K562 (cell line): ENCODE data around the gene CD248. TPM values are rescaled to one million over a fixed set of nuclear protein-coding genes. Genes with fewer than 3 reads are reported as not detected.

Experiments used
- BRCA1 ChIP-seq, 2 experiments: fragments of 450-650 bp in 1 of 2; sonication (generic) in 1 of 2; formaldehyde crosslinking in 1 of 2; IDR thresholded peaks; 2 replicates each; pipeline versions ENCODE4 v1.5.0 to v1.6.1; 2017 to 2020; ENCODE audit warnings: mild to moderate bottlenecking in 1 of 2, missing genetic modification reagents in 1 of 2
- SMAD3 ChIP-seq: fragments of 450-650 bp; formaldehyde crosslinking; conservative IDR thresholded peaks from 2 replicates; pipeline ENCODE4 v1.4.0; 2020; ENCODE audit warnings: mild to moderate bottlenecking
- ZNF24 ChIP-seq: fragments of 450-650 bp; IDR thresholded peaks from 2 replicates; pipeline ENCODE4 v1.6.1; 2016
- ZNF282 ChIP-seq: sonication (generic); formaldehyde crosslinking; IDR thresholded peaks from 2 replicates; pipeline ENCODE4 v1.8.1; 2023; ENCODE audit warnings: missing genetic modification reagents
- polyA plus RNA-seq, 8 experiments: library from polyadenylated mRNA; depleted of rRNA in 4 of 8; stranded (reverse) in 5 of 8; unstranded in 3 of 8; fragments of >200 nt; fragmentation: Nextera tagmentation in 2 of 8; fragmentation: Illumina TruSeq in 1 of 8; extraction: Ambion mirVana in 2 of 8; extraction: Trizol in 1 of 8; gene quantifications; 2 replicates each; pipeline versions ENCODE4 v1.2.1 to v1.2.3, GENCODE V29; 2011 to 2014; ENCODE audit warnings: inconsistent platforms in 1 of 8, missing spikeins in 1 of 8
- total RNA-seq, 7 experiments: library from RNA; depleted of rRNA in 6 of 7; stranded (reverse); fragments of >200 nt in 6 of 7; fragmentation: Illumina TruSeq in 2 of 7; extraction: Trizol in 2 of 7; gene quantifications; 2 replicates each; pipeline versions ENCODE4 v1.2.1 to v1.2.3, GENCODE V29; 2011 to 2021; ENCODE audit warnings: low replicate concordance in 1 of 7
- TF ChIP-seq, protein P1 (sequence below): fragments of 450-650 bp; IDR thresholded peaks from 2 replicates; pipeline ENCODE4 v1.6.1; 2016; ENCODE audit warnings: mild to moderate bottlenecking, moderate library complexity
- TF ChIP-seq, protein P2 (sequence below): sonication (generic); formaldehyde crosslinking; IDR thresholded peaks from 2 replicates; pipeline ENCODE4 v1.8.1; 2023; ENCODE audit warnings: mild to moderate bottlenecking, missing genetic modification reagents

Gene CD248
- total and polyA plus RNA-seq, 9 of the 15 experiments (the other 6 are each of a cell fraction or from before 2014, with no cell fraction given), result 0.09 TPM; not detected in 8

DNA sequence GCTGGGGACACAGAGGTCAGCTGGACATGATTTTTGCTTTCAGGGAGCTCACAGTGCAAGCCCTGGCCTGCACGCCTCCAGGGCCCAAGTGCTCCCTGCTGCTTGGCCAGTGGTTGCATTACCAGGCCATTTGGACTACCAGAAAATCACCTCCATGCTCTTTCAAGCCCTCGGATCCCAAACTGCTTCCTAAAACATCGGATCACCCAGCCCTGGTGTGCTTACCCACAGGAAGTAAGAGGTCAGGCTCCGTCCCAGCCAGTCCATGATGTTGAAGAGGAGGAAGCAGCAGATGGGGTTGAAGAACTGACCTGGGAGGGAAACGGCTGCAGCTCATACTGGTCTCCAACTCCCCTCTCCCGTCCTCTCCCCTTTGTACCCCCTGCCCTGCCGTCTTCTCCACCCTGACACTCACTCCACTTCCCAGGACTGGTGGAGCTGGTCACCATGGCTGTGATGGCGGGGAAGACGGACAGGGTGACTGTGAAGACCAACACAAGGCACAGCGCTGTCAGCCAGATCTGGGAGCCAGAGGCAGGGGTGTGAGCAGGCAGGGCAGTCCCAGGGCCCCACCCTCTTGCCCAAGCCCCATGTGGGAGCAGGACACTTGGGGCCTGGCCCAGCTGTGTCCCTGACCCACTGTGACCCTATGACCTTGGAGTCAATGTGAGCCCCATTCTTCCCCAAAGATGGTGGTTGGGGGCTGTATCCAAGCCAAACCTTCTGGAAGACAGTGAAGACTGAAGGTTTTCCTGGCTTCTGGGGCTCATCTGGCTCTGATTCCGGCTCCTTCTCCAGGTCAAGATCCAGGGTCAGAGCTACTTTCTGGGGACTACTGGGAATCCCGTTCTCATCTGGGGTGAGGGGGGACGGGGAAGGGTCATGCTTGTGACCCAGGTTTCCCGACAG, 49.1 kb upstream of the CD248 start (continued):
- TF ChIP-seq, protein P1, sequence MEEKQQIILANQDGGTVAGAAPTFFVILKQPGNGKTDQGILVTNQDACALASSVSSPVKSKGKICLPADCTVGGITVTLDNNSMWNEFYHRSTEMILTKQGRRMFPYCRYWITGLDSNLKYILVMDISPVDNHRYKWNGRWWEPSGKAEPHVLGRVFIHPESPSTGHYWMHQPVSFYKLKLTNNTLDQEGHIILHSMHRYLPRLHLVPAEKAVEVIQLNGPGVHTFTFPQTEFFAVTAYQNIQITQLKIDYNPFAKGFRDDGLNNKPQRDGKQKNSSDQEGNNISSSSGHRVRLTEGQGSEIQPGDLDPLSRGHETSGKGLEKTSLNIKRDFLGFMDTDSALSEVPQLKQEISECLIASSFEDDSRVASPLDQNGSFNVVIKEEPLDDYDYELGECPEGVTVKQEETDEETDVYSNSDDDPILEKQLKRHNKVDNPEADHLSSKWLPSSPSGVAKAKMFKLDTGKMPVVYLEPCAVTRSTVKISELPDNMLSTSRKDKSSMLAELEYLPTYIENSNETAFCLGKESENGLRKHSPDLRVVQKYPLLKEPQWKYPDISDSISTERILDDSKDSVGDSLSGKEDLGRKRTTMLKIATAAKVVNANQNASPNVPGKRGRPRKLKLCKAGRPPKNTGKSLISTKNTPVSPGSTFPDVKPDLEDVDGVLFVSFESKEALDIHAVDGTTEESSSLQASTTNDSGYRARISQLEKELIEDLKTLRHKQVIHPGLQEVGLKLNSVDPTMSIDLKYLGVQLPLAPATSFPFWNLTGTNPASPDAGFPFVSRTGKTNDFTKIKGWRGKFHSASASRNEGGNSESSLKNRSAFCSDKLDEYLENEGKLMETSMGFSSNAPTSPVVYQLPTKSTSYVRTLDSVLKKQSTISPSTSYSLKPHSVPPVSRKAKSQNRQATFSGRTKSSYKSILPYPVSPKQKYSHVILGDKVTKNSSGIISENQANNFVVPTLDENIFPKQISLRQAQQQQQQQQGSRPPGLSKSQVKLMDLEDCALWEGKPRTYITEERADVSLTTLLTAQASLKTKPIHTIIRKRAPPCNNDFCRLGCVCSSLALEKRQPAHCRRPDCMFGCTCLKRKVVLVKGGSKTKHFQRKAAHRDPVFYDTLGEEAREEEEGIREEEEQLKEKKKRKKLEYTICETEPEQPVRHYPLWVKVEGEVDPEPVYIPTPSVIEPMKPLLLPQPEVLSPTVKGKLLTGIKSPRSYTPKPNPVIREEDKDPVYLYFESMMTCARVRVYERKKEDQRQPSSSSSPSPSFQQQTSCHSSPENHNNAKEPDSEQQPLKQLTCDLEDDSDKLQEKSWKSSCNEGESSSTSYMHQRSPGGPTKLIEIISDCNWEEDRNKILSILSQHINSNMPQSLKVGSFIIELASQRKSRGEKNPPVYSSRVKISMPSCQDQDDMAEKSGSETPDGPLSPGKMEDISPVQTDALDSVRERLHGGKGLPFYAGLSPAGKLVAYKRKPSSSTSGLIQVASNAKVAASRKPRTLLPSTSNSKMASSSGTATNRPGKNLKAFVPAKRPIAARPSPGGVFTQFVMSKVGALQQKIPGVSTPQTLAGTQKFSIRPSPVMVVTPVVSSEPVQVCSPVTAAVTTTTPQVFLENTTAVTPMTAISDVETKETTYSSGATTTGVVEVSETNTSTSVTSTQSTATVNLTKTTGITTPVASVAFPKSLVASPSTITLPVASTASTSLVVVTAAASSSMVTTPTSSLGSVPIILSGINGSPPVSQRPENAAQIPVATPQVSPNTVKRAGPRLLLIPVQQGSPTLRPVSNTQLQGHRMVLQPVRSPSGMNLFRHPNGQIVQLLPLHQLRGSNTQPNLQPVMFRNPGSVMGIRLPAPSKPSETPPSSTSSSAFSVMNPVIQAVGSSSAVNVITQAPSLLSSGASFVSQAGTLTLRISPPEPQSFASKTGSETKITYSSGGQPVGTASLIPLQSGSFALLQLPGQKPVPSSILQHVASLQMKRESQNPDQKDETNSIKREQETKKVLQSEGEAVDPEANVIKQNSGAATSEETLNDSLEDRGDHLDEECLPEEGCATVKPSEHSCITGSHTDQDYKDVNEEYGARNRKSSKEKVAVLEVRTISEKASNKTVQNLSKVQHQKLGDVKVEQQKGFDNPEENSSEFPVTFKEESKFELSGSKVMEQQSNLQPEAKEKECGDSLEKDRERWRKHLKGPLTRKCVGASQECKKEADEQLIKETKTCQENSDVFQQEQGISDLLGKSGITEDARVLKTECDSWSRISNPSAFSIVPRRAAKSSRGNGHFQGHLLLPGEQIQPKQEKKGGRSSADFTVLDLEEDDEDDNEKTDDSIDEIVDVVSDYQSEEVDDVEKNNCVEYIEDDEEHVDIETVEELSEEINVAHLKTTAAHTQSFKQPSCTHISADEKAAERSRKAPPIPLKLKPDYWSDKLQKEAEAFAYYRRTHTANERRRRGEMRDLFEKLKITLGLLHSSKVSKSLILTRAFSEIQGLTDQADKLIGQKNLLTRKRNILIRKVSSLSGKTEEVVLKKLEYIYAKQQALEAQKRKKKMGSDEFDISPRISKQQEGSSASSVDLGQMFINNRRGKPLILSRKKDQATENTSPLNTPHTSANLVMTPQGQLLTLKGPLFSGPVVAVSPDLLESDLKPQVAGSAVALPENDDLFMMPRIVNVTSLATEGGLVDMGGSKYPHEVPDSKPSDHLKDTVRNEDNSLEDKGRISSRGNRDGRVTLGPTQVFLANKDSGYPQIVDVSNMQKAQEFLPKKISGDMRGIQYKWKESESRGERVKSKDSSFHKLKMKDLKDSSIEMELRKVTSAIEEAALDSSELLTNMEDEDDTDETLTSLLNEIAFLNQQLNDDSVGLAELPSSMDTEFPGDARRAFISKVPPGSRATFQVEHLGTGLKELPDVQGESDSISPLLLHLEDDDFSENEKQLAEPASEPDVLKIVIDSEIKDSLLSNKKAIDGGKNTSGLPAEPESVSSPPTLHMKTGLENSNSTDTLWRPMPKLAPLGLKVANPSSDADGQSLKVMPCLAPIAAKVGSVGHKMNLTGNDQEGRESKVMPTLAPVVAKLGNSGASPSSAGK, result no peak
- TF ChIP-seq ZNF282 (CRISPR knock-in tag) (no peak), ZNF24 (no peak), SMAD3 (CRISPR knock-in tag) (no peak), BRCA1 (IDR thresholded peaks at IDR 0.05) (no peak), BRCA1 (CRISPR knock-in tag; IDR thresholded peaks at IDR 0.05) (no peak)
- TF ChIP-seq, protein P2, sequence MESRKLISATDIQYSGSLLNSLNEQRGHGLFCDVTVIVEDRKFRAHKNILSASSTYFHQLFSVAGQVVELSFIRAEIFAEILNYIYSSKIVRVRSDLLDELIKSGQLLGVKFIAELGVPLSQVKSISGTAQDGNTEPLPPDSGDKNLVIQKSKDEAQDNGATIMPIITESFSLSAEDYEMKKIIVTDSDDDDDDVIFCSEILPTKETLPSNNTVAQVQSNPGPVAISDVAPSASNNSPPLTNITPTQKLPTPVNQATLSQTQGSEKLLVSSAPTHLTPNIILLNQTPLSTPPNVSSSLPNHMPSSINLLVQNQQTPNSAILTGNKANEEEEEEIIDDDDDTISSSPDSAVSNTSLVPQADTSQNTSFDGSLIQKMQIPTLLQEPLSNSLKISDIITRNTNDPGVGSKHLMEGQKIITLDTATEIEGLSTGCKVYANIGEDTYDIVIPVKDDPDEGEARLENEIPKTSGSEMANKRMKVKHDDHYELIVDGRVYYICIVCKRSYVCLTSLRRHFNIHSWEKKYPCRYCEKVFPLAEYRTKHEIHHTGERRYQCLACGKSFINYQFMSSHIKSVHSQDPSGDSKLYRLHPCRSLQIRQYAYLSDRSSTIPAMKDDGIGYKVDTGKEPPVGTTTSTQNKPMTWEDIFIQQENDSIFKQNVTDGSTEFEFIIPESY, result no peak
